ENCODE results near the gene RANGAP1.

RANGAP1 gene

DNA sequence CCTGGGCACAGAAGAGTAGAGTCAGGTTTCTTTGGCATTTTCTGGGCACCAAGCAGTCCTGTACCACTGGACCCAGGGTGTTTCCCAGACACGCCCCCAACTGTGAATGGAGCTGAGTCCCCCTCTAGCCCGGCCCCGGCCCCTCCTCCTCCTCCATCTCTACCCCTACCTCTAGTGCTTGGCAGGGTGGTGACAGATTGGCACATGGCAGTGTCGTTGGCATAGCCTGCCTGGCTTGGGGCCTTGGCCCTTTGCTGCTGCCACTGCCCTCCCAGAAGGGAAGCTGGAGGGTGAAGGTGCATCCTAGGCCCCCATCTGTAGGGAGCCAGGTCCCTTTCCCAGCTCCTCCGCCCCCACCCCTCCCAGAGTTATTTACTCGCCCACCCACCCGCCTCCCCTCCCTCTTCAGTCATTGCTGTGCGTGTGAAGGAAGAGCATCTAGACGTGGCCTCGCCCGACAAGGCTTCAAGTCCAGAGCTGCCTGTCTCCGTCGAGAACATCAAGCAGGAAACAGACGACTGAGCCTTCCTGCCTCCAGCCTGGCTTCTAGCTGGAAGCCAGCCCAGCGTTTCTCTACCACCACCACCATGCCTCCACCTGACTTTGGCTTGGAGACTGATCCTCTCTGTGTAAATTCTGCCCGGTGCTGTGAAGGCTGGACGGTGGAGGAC, 56.1 kb downstream of the RANGAP1 start:
- Histone ChIP-seq H2AFZ (ENCODE audit: low read length) (no peak overlapping the region), H3K4me1 (ENCODE audit: insufficient read depth, low read length, poor library complexity, severe bottlenecking) (no peaks in the 10 kb centered on the region)

DNA sequence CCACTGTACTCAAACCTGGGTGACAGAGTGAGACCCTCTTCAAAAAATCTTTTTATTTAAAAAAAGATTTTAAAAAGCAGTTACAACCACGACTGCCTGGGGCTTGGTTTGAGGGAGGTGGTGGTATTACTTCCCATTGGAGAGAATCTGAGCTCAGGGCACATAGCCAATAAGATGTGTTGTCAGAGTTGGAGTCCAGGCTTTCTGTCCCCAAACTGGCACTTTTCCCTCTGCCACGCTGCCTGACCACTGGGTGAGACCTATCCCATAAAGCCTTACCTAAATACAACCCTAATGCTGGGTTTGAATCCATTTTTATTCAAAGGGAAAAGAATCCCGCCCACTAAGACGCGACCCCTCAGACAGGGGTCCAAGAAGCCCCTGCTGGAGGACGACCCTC, 56.8 kb downstream of the RANGAP1 start:
- no peaks in the 10 kb centered on the region for H3F3A ChIP-seq (ENCODE audit: low read depth)
- no peak overlapping the region for H2AFZ ChIP-seq (ENCODE audit: low read length)
- no peaks in the 10 kb centered on the region for H3K27me3 ChIP-seq (ENCODE audit: insufficient read depth, low read length, poor library complexity, severe bottlenecking)
- H3K9ac ChIP-seq (ENCODE audit: low read depth, low read length, poor library complexity, severe bottlenecking) = no peak overlapping the region
- H3K9me2 ChIP-seq (replicated peaks; ENCODE audit: low read depth, low read length) = no peaks in the 10 kb centered on the region
- H3K36me3 ChIP-seq (ENCODE audit: insufficient read depth, low read length) = no peaks in the 10 kb centered on the region; the same call in 1 of the 2 replicates
- H3K79me2 ChIP-seq (ENCODE audit: insufficient read depth, low read length) = no peaks in the 10 kb centered on the region
- H3K4me3 ChIP-seq (ENCODE audit: low read length, poor library complexity, severe bottlenecking) = no peak overlapping the region
- H3K4me2 ChIP-seq (ENCODE audit: low read depth, low read length, poor library complexity, severe bottlenecking) = no peak overlapping the region
- H4K20me1 ChIP-seq (ENCODE audit: insufficient read depth, low read length, poor library complexity, severe bottlenecking) = no peaks in the 10 kb centered on the region
- H3K4me1 ChIP-seq (ENCODE audit: insufficient read depth, low read length, poor library complexity, severe bottlenecking) = no peaks in the 10 kb centered on the region
- no peak for TF ChIP-seq EZH2phosphoT487 (IDR thresholded peaks at IDR 0.05; ENCODE audit: borderline replicate concordance)
- TF ChIP-seq, protein P1, sequence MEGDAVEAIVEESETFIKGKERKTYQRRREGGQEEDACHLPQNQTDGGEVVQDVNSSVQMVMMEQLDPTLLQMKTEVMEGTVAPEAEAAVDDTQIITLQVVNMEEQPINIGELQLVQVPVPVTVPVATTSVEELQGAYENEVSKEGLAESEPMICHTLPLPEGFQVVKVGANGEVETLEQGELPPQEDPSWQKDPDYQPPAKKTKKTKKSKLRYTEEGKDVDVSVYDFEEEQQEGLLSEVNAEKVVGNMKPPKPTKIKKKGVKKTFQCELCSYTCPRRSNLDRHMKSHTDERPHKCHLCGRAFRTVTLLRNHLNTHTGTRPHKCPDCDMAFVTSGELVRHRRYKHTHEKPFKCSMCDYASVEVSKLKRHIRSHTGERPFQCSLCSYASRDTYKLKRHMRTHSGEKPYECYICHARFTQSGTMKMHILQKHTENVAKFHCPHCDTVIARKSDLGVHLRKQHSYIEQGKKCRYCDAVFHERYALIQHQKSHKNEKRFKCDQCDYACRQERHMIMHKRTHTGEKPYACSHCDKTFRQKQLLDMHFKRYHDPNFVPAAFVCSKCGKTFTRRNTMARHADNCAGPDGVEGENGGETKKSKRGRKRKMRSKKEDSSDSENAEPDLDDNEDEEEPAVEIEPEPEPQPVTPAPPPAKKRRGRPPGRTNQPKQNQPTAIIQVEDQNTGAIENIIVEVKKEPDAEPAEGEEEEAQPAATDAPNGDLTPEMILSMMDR (conservative IDR thresholded peaks at IDR 0.05; ENCODE audit: low read length) = no peak
- H3K9me3 ChIP-seq (ENCODE audit: insufficient read depth, low read depth, low read length) = no peaks in the 10 kb centered on the region

More for the DNA sequence above, 56.1 kb downstream of the RANGAP1 start:
- Histone ChIP-seq H3K27me3 (ENCODE audit: insufficient read depth, low read length, poor library complexity, severe bottlenecking) (no peaks in the 10 kb centered on the region), H3K4me3 (ENCODE audit: low read length, poor library complexity, severe bottlenecking) (no peak overlapping the region), H3K9me2 (replicated peaks; ENCODE audit: low read depth, low read length) (no peaks in the 10 kb centered on the region), H3K36me3 (ENCODE audit: insufficient read depth, low read length) (no peaks in the 10 kb centered on the region; the same call in 1 of the 2 replicates), H3K79me2 (ENCODE audit: insufficient read depth, low read length) (no peaks in the 10 kb centered on the region), H4K20me1 (ENCODE audit: insufficient read depth, low read length, poor library complexity, severe bottlenecking) (no peaks in the 10 kb centered on the region), H3K9ac (ENCODE audit: low read depth, low read length, poor library complexity, severe bottlenecking) (no peak overlapping the region), H3F3A (ENCODE audit: low read depth) (no peaks in the 10 kb centered on the region), H3K4me2 (ENCODE audit: low read depth, low read length, poor library complexity, severe bottlenecking) (no peak overlapping the region), H3K9me3 (ENCODE audit: insufficient read depth, low read depth, low read length) (no peaks in the 10 kb centered on the region)
- no peak for TF ChIP-seq EZH2phosphoT487 (IDR thresholded peaks at IDR 0.05; ENCODE audit: borderline replicate concordance)
- TF ChIP-seq, protein P1 (conservative IDR thresholded peaks at IDR 0.05; ENCODE audit: low read length) = no peak

DNA sequence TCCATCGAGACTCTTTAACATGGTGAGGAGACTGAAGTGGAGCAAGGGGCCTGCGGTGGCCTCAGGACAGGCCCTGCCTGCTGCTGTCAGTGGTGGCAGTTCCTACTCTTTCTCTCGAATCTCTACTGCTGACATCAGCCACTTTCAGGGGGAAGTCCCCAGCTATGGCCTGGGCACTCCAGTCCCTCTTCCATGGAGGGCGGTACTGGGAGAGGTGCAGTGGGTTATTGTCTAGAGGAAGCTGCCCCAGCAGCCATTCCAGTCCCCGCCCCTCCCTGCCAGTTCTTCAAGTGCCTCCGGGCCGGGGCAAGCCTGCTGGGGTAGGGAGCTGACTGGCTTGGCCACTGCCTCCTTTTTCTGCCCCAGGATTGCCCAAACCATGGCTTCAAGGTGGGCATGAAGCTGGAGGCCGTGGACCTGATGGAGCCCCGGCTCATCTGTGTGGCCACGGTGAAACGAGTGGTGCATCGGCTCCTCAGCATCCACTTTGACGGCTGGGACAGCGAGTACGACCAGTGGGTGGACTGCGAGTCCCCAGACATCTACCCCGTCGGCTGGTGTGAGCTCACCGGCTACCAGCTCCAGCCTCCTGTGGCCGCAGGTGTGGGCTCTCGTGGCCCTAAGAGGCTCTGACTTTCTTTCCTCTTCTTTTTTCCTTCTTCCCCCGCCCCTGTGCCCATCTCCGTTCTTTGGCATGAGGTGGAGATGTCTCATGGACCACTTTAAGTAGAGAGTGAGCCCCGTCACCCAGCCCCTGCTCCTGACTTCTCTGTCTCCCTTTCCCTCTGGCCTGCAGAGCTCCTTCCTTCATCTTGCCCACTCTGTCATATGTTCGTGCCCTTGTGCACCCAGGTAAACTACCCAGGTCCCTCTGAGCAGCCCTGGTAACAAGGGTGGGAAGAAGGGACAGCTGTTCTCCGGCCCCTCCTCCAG, 59.0 kb downstream of the RANGAP1 start:
- TF ChIP-seq, protein P1 (conservative IDR thresholded peaks at IDR 0.05; ENCODE audit: low read length) = no peak
- TF ChIP-seq EZH2phosphoT487 (IDR thresholded peaks at IDR 0.05; ENCODE audit: borderline replicate concordance) = no peak
- H3K4me3 ChIP-seq (ENCODE audit: low read length, poor library complexity, severe bottlenecking) = no peak overlapping the region
- H3F3A ChIP-seq (ENCODE audit: low read depth) = no peaks in the 10 kb centered on the region
- no peaks in the 10 kb centered on the region for H4K20me1 ChIP-seq (ENCODE audit: insufficient read depth, low read length, poor library complexity, severe bottlenecking)
- no peak overlapping the region for H3K4me2 ChIP-seq (ENCODE audit: low read depth, low read length, poor library complexity, severe bottlenecking)
- H3K79me2 ChIP-seq (ENCODE audit: insufficient read depth, low read length) = no peaks in the 10 kb centered on the region
- no peaks in the 10 kb centered on the region for H3K9me3 ChIP-seq (ENCODE audit: insufficient read depth, low read depth, low read length)
- no peaks in the 10 kb centered on the region for H3K9me2 ChIP-seq (replicated peaks; ENCODE audit: low read depth, low read length)
- no peak overlapping the region for H3K9ac ChIP-seq (ENCODE audit: low read depth, low read length, poor library complexity, severe bottlenecking)
- no peaks in the 10 kb centered on the region; the same call in 1 of the 2 replicates for H3K36me3 ChIP-seq (ENCODE audit: insufficient read depth, low read length)
- no peaks in the 10 kb centered on the region for H3K4me1 ChIP-seq (ENCODE audit: insufficient read depth, low read length, poor library complexity, severe bottlenecking)
- H2AFZ ChIP-seq (ENCODE audit: low read length) = no peak overlapping the region
- no peaks in the 10 kb centered on the region for H3K27me3 ChIP-seq (ENCODE audit: insufficient read depth, low read length, poor library complexity, severe bottlenecking)
